Right cardiac atrium (tissue), 5 donors: Measurements from ENCODE around the gene PRAC2. TPM values are rescaled to one million over a fixed set of nuclear protein-coding genes. Genes with fewer than 3 reads are reported as not detected.

Experiments
- ATAC-seq, 2 donors: fragments of 200-7000 bp; cut with Tn5 transposase; one replicate each; pipeline versions ENCODE4 v1.8.0 to v1.9.1; 2020; ENCODE audit warnings: moderate library complexity in 2 of 2, mild to moderate bottlenecking in 1 of 2
- DNase-seq, 3 donors: peaks; one replicate each; pipeline ENCODE4 v3.0.0-alpha.2; 2020
- H3K27ac ChIP-seq: one replicate; pipeline ENCODE4 v1.5.1; 2013; ENCODE audit warnings: mild to moderate bottlenecking, low read length, control low read depth, moderate library complexity
- H3K27me3 ChIP-seq: one replicate; pipeline ENCODE4 v1.6.1; 2013; ENCODE audit not compliant: control insufficient read depth, insufficient read depth
- H3K4me1 ChIP-seq: one replicate; pipeline ENCODE4 v1.6.1; 2013; ENCODE audit warnings: low read length; ENCODE audit not compliant: control insufficient read depth, insufficient read depth
- H3K4me3 ChIP-seq: one replicate; pipeline ENCODE4 v1.5.1; 2013; ENCODE audit warnings: low read length, control low read depth
- H3K9me3 ChIP-seq: one replicate; pipeline ENCODE4 v1.6.1; 2013; ENCODE audit warnings: low read length; ENCODE audit not compliant: control insufficient read depth
- WGBS: extraction: QIAGEN DNeasy Blood & Tissue Kit; methylation state at CpG from one replicate; pipeline ENCODE4 v1.1.7; 2013; 5-methylcytosine and 5-hydroxymethylcytosine counted together
- intact Hi-C, 4 donors: fragments of 100-400 bp; cut with DNase I; formaldehyde crosslinking; loops; one replicate each; pipeline versions ENCODE4 v1.11.0 to v1.14.0; 2022 to 2023
- microRNA-seq, 2 donors: library from miRNA; unstranded; fragments of <30 nt; microRNA quantifications; one replicate each; pipeline ENCODE4 v1.2.0, GENCODE V29; 2020 to 2021
- polyA plus RNA-seq: library from polyadenylated mRNA; stranded (reverse); fragments of 200-250 nt; gene quantifications from one replicate; pipeline ENCODE4 v1.2.3, GENCODE V29; 2013
- total RNA-seq, 4 donors: library from RNA; stranded (reverse); fragmentation: NEBNext Ultra II Directional; extraction: Animal tissue kit (Norgen Biotek cat#: 25700); gene quantifications; one replicate each; pipeline ENCODE4 v1.2.1, GENCODE V29; 2021
- donor health status: healthy with polysubstance abuse.
- donor health status: DM: no; HTN: yes; CAD: no.
- donor health status: DM: no; HTN: no; CAD: no.
- donor health status: DM: no; HTN: yes; CAD: no; lungs with severe emphysema.
- donor health status: DM: yes; HTN: yes; CAD: no.

The PRAC2 gene
- total and polyA plus RNA-seq, 5 donors = not detected

- no peak for DNase-seq
- ATAC-seq = no peak
- WGBS = 79% methylated on average over 4 of the region's 4 CpGs
- Histone ChIP-seq H3K4me1 (no peaks in the 10 kb centered on the region), H3K27me3 (no peaks in the 10 kb centered on the region), H3K4me3 (no peak overlapping the region), H3K9me3 (no peaks in the 10 kb centered on the region), H3K27ac (no peak overlapping the region)
- intact Hi-C loops = no loop called here
These were observed 44.3 kb downstream of the PRAC2 start for GRCh38 chr17:48767263-48767774.

DNA sequence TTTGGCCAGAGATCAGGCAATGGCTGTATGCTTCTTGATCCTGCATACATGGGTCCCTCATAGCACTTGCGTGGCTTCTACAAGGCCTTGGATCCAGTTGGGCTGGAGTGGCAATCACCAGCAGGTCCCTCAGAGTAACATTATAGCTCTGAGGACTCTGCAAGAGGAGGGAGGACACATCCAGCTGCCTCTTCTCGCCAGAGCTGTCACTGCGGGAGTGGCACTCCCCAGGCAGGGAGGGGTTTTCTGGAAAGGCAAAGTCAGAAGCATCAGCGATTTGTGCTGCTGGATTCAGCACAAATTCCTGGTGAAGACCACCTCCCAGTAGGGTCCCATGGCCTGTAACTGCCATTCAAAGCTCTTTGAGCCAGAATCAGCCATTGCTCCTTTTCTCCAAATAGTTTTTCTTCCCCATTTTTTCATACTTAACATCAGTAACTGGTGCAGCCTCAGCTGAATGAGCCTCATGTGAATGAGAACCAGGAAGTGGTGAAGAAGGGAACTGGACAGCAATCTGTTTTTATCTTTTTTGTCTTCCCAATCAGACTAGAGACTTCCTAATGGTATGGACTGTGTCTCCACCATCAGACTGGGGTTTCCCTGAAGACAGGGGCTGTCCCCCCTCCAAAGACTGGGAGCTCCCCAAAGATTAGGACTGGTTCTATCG is 46.2 kb downstream of the PRAC2 start:
- intact Hi-C loops = no loop called here
- H3K4me3 ChIP-seq = no peak overlapping the region
- no peak for ATAC-seq
- no peaks in the 10 kb centered on the region for H3K9me3 ChIP-seq
- DNase-seq = no peak
- H3K27me3 ChIP-seq = no peaks in the 10 kb centered on the region
- WGBS = 72% methylated on average over 5 of the region's 5 CpGs
- no peaks in the 10 kb centered on the region for H3K4me1 ChIP-seq
- no peak overlapping the region for H3K27ac ChIP-seq

DNA sequence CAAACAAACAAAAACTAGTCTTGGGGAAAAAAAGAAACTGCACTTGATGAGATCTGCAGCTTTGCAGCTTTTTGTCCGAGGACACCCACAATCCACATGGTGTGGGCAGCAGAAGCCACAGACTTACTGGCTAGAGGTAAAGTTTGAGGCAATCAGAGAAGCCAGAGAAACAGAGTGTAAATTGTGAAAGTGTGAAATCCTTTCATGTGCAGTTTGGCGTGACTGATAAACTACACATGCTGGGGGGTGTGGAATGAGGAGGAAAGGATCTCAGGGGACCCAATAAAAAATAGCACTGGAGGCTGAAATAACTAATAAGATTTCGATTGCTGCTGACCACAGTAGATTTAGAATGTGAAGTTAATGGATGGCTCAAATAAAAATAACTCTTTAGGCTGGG is 48.0 kb downstream of the PRAC2 start:
- H3K27me3 ChIP-seq = no peaks in the 10 kb centered on the region
- no peak for DNase-seq
- H3K9me3 ChIP-seq = no peaks in the 10 kb centered on the region

DNA sequence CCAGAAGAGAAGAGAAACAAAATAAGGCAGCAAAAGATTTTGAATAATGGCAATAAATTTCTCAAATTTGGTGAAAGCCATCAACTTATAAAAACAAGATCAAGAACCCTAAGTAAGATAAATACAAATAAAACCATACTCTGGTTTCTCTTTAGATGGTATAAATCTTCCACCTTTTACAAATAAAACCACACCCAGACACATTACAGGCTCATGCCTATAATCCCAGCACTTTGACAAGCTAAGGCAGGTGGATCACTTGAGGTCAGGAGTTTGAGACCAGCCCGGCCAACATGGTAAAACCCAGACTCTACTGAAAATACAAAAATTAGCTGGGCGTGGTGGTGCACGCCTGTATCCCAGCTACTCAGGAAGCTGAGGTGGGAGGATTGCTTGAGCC is 50.3 kb downstream of the PRAC2 start:
- Histone ChIP-seq H3K9me3 (no peaks in the 10 kb centered on the region), H3K27ac (no peak overlapping the region), H3K27me3 (no peaks in the 10 kb centered on the region), H3K4me3 (no peak overlapping the region), H3K4me1 (no peaks in the 10 kb centered on the region)
- intact Hi-C loops = no loop called here
- ATAC-seq (no peak), DNase-seq (no peak)
- 87% methylated on average over 3 of the region's 3 CpGs for WGBS

More for the DNA sequence above, 48.0 kb downstream of the PRAC2 start:
- no peaks in the 10 kb centered on the region for H3K4me1 ChIP-seq
- H3K4me3 ChIP-seq = no peak overlapping the region
- no peak overlapping the region for H3K27ac ChIP-seq
- intact Hi-C loops = no loop called here
- ATAC-seq = no peak
- WGBS = 39% methylated on average over 3 of the region's 3 CpGs

Small RNAs within 50 kb of the gene (microRNA-seq; reads per million reads assigned to microRNA genes)
- 0 reads per million in 2 donors for gene MIR3185

Other genes starting within 250 kb of the PRAC2 start
- not detected for gene HOXB1, start 192.2 kb upstream of the PRAC2 start, total RNA-seq
- gene HOXB1, start 192.2 kb upstream of the PRAC2 start, polyA plus RNA-seq = not detected
- gene HOXB2, start 178.1 kb upstream of the PRAC2 start, total RNA-seq = 1 to 10 TPM; 2.4 to 9.9 (median 6.0) TPM
- gene HOXB2, start 178.1 kb upstream of the PRAC2 start, polyA plus RNA-seq = 5.5 TPM
- 1 to 10 TPM in 1 of 4 donors, under 1 TPM in 3; 0.38 to 1.1 (median 0.52) TPM for gene HOXB4, start 144.8 kb upstream of the PRAC2 start, total RNA-seq
- 1.1 TPM for gene HOXB4, start 144.8 kb upstream of the PRAC2 start, polyA plus RNA-seq
- 1 to 10 TPM; 1.2 to 2.3 (median 2.2) TPM for gene HOXB3, start 132.9 kb upstream of the PRAC2 start, total RNA-seq
- gene HOXB3, start 132.9 kb upstream of the PRAC2 start, polyA plus RNA-seq = 2.8 TPM
- gene HOXB5, start 129.4 kb upstream of the PRAC2 start, total RNA-seq = under 1 TPM in 3 of 4 donors, not detected in 1; 0.12 to 0.37 (median 0.14) TPM
- 0.14 TPM for gene HOXB5, start 129.4 kb upstream of the PRAC2 start, polyA plus RNA-seq
- gene HOXB6, start 118.2 kb upstream of the PRAC2 start, total RNA-seq = 1 to 10 TPM in 2 of 4 donors, under 1 TPM in 2; 0.74 to 1.8 (median 1.0) TPM
- gene HOXB6, start 118.2 kb upstream of the PRAC2 start, polyA plus RNA-seq = 1.1 TPM
- under 1 TPM; 0.50 to 0.80 (median 0.59) TPM for gene HOXB7, start 112.2 kb upstream of the PRAC2 start, total RNA-seq
- gene HOXB7, start 112.2 kb upstream of the PRAC2 start, polyA plus RNA-seq = 0.48 TPM
- not detected for gene HOXB8, start 107.9 kb upstream of the PRAC2 start, total RNA-seq
- not detected for gene HOXB8, start 107.9 kb upstream of the PRAC2 start, polyA plus RNA-seq
- not detected for gene HOXB9, start 96.8 kb upstream of the PRAC2 start, total RNA-seq
- 0.02 TPM for gene HOXB9, start 96.8 kb upstream of the PRAC2 start, polyA plus RNA-seq
- gene PRAC1, start 667 bp upstream of the PRAC2 start, total RNA-seq = not detected
- gene PRAC1, start 667 bp upstream of the PRAC2 start, polyA plus RNA-seq = not detected
- not detected for gene HOXB13, start 5.6 kb downstream of the PRAC2 start, total RNA-seq
- not detected for gene HOXB13, start 5.6 kb downstream of the PRAC2 start, polyA plus RNA-seq
- under 1 TPM in 2 of 4 donors, not detected in 2; 0.06 to 0.23 TPM for gene TTLL6, start 94.0 kb downstream of the PRAC2 start, total RNA-seq
- 0.27 TPM for gene TTLL6, start 94.0 kb downstream of the PRAC2 start, polyA plus RNA-seq
- gene CALCOCO2, start 107.8 kb downstream of the PRAC2 start, total RNA-seq = 100 to 1,000 TPM; 220 to 298 (median 281) TPM
- gene CALCOCO2, start 107.8 kb downstream of the PRAC2 start, polyA plus RNA-seq = 131 TPM
- 100 to 1,000 TPM; 287 to 474 (median 393) TPM for gene ATP5MC1, start 169.6 kb downstream of the PRAC2 start, total RNA-seq
- 1,497 TPM for gene ATP5MC1, start 169.6 kb downstream of the PRAC2 start, polyA plus RNA-seq
- 10 to 100 TPM; 41.7 to 50.9 (median 43.0) TPM for gene UBE2Z, start 185.2 kb downstream of the PRAC2 start, total RNA-seq
- 27.4 TPM for gene UBE2Z, start 185.2 kb downstream of the PRAC2 start, polyA plus RNA-seq
- gene SNF8, start 221.7 kb downstream of the PRAC2 start, total RNA-seq = 100 to 1,000 TPM in 2 of 4 donors, 10 to 100 TPM in 2; 83.7 to 120 (median 101) TPM
- gene SNF8, start 221.7 kb downstream of the PRAC2 start, polyA plus RNA-seq = 124 TPM
- gene GIP, start 245.4 kb downstream of the PRAC2 start, total RNA-seq = not detected
- gene GIP, start 245.4 kb downstream of the PRAC2 start, polyA plus RNA-seq = not detected